AG04449 (cell line): ENCODE measurements around the gene CCND1.

ENCODE experiments used
- CTCF ChIA-PET: fragments of 350-600 bp; formaldehyde crosslinking; extraction: SDS; loops from one replicate; lab custom pipeline; 2021; ENCODE audit warnings: antibody characterized with exemption; lab: Yijun Ruan, JAX
- POLR2A ChIA-PET: fragments of 400-600, 350-600 bp; formaldehyde crosslinking; extraction: SDS; loops from one replicate; lab custom pipeline; 2020; ENCODE audit warnings: antibody characterized with exemption, inconsistent platforms; lab: Yijun Ruan, JAX
- DNase-seq: peaks from one replicate; pipeline ENCODE4 v3.0.0-alpha.2; 2010; ENCODE audit warnings: low read depth, low spot score
- H3K4me3 ChIP-seq: 2 replicates; pipeline ENCODE4 v1.5.1; 2011; ENCODE audit warnings: low read depth, mild to moderate bottlenecking, control low read depth, low read length
- TF ChIP-seq, protein P1 (sequence below): IDR thresholded peaks from one replicate; pipeline ENCODE4 v1.5.1; 2011; ENCODE audit warnings: mild to moderate bottlenecking, moderate library complexity, low read length, control low read depth, inconsistent platforms; ENCODE audit not compliant: insufficient read depth; ENCODE audit errors: missing control alignments

The CCND1 gene

GRCh38 chr11:69598147-69598546, 42.8 kb upstream of the CCND1 start:
- TF ChIP-seq, protein P1, sequence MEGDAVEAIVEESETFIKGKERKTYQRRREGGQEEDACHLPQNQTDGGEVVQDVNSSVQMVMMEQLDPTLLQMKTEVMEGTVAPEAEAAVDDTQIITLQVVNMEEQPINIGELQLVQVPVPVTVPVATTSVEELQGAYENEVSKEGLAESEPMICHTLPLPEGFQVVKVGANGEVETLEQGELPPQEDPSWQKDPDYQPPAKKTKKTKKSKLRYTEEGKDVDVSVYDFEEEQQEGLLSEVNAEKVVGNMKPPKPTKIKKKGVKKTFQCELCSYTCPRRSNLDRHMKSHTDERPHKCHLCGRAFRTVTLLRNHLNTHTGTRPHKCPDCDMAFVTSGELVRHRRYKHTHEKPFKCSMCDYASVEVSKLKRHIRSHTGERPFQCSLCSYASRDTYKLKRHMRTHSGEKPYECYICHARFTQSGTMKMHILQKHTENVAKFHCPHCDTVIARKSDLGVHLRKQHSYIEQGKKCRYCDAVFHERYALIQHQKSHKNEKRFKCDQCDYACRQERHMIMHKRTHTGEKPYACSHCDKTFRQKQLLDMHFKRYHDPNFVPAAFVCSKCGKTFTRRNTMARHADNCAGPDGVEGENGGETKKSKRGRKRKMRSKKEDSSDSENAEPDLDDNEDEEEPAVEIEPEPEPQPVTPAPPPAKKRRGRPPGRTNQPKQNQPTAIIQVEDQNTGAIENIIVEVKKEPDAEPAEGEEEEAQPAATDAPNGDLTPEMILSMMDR = peak; percentile 6
- no peak for DNase-seq
- ChIA-PET CTCF (interaction anchor here (3.8 kb wide), 1 partner anchor 9 kb away, joined by 35 read pairs; no protein-coding TSS in a partner anchor), POLR2A (no interaction called here)
- H3K4me3 ChIP-seq = no peak overlapping the region

DNA sequence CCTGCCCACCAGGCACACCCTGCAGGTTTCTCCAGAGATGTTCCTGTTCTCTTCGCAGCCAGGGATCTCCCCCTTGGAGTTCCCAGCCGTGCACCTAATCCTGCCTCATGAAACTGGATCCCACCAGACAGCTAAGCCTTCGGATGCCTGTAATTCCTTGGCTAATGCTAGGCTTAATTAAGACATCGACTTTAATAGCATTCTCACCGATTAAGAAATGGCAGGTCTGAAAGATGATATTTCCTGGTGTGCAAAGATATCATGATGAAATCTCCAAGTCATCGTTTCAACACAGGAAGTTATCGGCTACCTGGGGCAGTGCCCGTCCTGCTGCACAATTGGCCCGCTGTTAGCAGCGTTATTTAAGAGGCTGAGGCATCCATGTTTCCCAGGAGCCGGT, 41.5 kb upstream of the CCND1 start:
- H3K4me3 ChIP-seq = no peak overlapping the region
- POLR2A ChIA-PET = no interaction called here
- DNase-seq = no peak
- TF ChIP-seq, protein P1 = no peak
- CTCF ChIA-PET = interaction anchor here (1.2 to 3.8 kb wide), 2 partner anchors 10 to 13 kb away, joined by 3 to 35 read pairs; no protein-coding TSS in a partner anchor

DNA sequence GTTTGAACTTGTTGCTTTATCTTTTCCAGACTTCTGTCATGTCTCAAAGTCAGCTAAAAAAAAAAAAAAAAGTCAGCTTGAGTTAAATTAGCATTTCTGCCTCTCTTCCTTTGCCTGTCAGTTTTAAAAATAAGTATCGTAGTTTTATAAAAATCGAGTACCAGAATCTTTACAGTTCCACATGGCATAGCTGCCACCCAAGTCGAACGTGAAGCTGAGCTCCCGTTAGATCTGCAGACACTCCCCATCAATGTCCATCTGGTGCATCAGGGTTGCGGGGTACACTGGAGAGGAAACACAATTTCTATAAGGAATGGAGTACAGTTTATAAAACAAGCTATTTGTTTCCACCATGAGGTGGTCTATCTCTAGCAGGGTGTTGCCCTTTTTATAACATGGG, 41.0 kb upstream of the CCND1 start:
- H3K4me3 ChIP-seq = no peak overlapping the region
- DNase-seq = no peak
- CTCF ChIA-PET = interaction anchor here (1.2 to 3.8 kb wide), 2 partner anchors 11 to 12 kb away, joined by 3 to 35 read pairs; no protein-coding TSS in a partner anchor
- POLR2A ChIA-PET = no interaction called here
- TF ChIP-seq, protein P1 = no peak

GRCh38 chr11:69601011-69601975, 39.7 kb upstream of the CCND1 start:
- no peak overlapping the region for H3K4me3 ChIP-seq
- CTCF ChIA-PET = interaction anchor here (1.2 to 3.8 kb wide), 2 partner anchors 11 to 12 kb away, joined by 3 to 35 read pairs; no protein-coding TSS in a partner anchor
- DNase-seq = no peak
- TF ChIP-seq, protein P1 = no peak
- POLR2A ChIA-PET = no interaction called here

- POLR2A ChIA-PET = no interaction called here
- CTCF ChIA-PET = interaction anchor here (1.0 to 1.4 kb wide), 3 partner anchors 9 to 15 kb away, joined by 3 to 4 read pairs (median 4); no protein-coding TSS in a partner anchor
Observed at GRCh38 chr11:69603111-69603836, 37.7 kb upstream of the CCND1 start.

More at GRCh38 chr11:69603111-69603836, 37.7 kb upstream of the CCND1 start:
- H3K4me3 ChIP-seq = no peak overlapping the region
- DNase-seq = no peak
- TF ChIP-seq, protein P1 = no peak
